K562 (cell line): Measurements from ENCODE around the gene LASP1NB.

ENCODE experiments used
- CXXC5 ChIP-seq: fragments of 250-450 bp; sonication (Bioruptor Pico); IDR thresholded peaks from 2 replicates; pipeline ENCODE4 v1.8.0; 2022; ENCODE audit warnings: inconsistent platforms, mild to moderate bottlenecking, moderate library complexity
- GATAD2A ChIP-seq: fragments of 450-650 bp; IDR thresholded peaks from 2 replicates; pipeline ENCODE4 v1.6.1; 2017
- RNF219 ChIP-seq: fragments of 250-450 bp; sonication (Bioruptor Pico); IDR thresholded peaks from 2 replicates; pipeline ENCODE4 v1.5.0; 2022; ENCODE audit warnings: mild to moderate bottlenecking
- TFE3 ChIP-seq: fragments of 450-650 bp; formaldehyde crosslinking; IDR thresholded peaks from 2 replicates; pipeline ENCODE4 v1.4.0; 2020; ENCODE audit warnings: mild to moderate bottlenecking, mixed read lengths
- ZBTB26 ChIP-seq: fragments of 450-650 bp; formaldehyde crosslinking; IDR thresholded peaks from 2 replicates; pipeline ENCODE4 v1.4.0; 2022; ENCODE audit warnings: missing genetic modification characterization
- ZNF695 ChIP-seq: fragments of 450-650 bp; formaldehyde crosslinking; IDR thresholded peaks from 2 replicates; pipeline ENCODE4 v1.4.0; 2020; ENCODE audit warnings: mild to moderate bottlenecking, moderate library complexity

LASP1NB gene

DNA sequence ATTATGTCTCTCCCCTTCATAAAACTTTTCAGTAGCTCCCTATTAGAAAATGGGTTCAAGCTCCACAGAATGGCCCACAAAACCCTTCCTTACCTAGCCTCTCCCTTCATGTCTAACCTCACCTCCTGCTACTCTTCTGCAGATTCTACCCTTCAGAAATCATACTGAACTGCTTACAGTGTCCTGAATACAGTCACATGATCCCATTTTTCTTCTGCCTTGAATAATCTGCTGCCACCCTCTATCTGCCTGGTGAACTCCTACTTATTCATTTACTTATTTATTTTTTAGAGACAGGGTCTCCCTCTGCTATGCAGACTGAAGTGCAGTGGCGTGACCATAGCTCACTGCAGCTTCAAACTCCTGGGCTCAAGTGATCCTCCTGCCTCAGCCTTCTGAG lies 15.0 kb downstream of the LASP1NB start (continued):
- peak; percentile 77 for TF ChIP-seq TFE3 (CRISPR knock-in tag)
- no peak for TF ChIP-seq RNF219
- no peak for TF ChIP-seq GATAD2A
- no peak for TF ChIP-seq ZBTB26 (CRISPR knock-in tag)
- no peak for TF ChIP-seq CXXC5 (CRISPR knock-in tag)
- TF ChIP-seq ZNF695 (CRISPR knock-in tag): no peak
